VCaP (cell line): ENCODE data around the gene PDS5A.

Experiments used
- H3K27ac ChIP-seq: fragments of 450-650 bp; 2 replicates; pipeline ENCODE4 v1.5.1; 2017
- TF ChIP-seq, protein P1 (sequence below): fragments of 450-650 bp; conservative IDR thresholded peaks from 2 replicates; pipeline ENCODE4 v1.5.1; 2017; ENCODE audit warnings: mild to moderate bottlenecking, moderate library complexity

The PDS5A gene

DNA sequence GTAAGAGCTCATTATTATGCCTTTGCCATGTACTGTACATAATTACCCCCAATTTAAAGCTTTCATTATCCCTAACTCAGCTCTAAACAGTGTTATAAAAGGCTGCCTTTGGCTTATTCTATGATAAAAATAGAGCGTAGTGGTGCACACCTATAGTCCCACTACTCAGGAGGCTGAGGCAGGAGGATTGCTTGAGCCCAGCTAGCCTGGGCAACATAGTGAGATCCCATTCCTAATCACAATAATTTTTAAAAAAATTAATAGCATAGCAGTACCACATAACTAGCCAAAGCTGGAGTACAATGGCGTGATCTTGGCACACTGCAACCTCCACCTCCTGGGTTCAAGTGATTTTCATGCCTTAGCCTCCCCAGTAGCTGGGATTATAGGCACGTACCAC, 112.4 kb downstream of the PDS5A start:
- TF ChIP-seq, protein P1, sequence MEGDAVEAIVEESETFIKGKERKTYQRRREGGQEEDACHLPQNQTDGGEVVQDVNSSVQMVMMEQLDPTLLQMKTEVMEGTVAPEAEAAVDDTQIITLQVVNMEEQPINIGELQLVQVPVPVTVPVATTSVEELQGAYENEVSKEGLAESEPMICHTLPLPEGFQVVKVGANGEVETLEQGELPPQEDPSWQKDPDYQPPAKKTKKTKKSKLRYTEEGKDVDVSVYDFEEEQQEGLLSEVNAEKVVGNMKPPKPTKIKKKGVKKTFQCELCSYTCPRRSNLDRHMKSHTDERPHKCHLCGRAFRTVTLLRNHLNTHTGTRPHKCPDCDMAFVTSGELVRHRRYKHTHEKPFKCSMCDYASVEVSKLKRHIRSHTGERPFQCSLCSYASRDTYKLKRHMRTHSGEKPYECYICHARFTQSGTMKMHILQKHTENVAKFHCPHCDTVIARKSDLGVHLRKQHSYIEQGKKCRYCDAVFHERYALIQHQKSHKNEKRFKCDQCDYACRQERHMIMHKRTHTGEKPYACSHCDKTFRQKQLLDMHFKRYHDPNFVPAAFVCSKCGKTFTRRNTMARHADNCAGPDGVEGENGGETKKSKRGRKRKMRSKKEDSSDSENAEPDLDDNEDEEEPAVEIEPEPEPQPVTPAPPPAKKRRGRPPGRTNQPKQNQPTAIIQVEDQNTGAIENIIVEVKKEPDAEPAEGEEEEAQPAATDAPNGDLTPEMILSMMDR: no peak

DNA sequence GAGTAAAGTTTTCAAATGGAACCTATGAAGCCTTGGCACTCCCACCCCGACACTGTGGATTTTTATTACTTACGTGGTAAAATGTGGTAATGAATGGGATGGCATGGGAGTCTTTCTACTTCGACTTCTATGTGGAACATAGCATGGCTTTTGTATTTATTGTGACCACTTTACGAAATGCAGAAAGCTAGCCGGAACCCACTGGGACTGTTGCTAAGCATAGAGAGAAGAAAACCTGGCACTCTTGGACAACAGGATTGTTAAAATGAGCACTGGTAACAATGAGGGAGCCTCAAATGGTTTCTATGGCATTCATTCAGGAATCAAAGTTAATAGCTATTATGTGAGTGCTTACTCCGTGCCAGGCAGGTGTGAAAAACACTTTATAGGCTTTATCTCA, 113.3 kb downstream of the PDS5A start:
- TF ChIP-seq, protein P1: no peak
- no peak overlapping the region for H3K27ac ChIP-seq

More for the DNA sequence above, 112.4 kb downstream of the PDS5A start:
- no peak overlapping the region for H3K27ac ChIP-seq

DNA sequence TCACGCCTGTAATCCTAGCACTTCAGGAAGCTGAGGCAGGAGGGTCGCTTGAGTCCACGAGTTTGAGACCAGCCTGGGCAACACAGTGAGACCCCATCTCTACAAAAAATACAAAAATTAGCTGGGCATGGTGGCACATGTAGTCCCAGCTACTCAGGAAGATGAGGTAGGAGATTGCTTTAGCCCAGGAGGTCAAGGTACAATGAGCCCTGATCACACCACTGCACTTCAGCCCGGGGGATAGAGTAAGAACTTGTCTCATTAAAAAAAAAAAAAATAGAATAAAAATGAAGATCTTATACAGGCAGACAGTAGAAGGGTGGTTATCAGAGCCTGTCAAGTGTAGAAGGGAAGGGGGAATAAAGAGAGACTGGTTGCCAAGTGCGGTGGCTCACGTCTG, 116.9 kb downstream of the PDS5A start:
- TF ChIP-seq, protein P1: no peak
- H3K27ac ChIP-seq: no peak overlapping the region

DNA sequence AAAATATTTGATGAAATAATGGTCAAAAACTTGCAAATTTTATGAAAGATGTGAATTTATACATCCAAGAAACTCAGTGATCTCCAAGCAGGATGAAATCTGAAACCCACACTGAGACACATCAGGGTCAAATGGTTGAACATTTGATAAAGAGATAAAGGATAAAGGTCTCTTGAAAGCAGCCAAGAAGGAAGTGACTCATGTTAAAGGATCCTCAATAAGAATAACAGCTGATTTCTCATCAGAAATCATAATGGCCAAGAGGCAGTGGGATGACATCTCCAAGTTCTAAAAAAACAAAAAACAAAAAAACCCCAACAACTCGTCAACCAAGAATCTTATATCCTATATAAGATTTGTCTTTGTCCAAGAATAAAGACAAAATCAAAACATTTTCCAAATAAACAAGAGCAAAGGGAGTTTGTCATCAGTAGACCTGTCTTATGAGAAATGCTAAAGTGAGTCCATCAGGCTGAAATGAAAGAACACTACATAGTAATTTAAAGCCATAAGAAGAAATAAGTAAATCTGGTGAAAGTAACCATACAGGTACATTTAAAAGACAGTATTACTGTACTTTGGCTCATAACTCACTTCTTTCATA, 121.7 kb downstream of the PDS5A start:
- TF ChIP-seq, protein P1: no peak
- no peak overlapping the region for H3K27ac ChIP-seq

DNA sequence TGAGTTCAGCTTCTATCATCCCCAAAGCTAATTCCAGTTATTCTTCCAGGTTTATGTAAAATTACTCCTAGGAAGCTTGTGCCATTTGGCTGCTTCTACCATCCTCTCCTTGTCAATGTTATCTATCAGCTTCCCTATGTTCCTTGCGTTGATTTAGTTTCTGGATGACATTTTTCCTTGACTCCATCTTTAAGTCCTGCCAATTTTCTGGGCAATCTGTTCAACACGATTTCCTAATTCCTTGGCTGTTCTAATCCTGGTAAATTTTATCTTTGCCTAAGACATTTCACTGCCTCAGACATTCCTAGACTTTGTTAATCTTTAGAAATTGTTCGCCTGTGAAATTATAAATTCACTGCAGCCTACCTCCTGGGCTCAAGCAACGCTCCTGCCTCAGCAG, 125.1 kb downstream of the PDS5A start:
- no peak overlapping the region for H3K27ac ChIP-seq
- TF ChIP-seq, protein P1: no peak

DNA sequence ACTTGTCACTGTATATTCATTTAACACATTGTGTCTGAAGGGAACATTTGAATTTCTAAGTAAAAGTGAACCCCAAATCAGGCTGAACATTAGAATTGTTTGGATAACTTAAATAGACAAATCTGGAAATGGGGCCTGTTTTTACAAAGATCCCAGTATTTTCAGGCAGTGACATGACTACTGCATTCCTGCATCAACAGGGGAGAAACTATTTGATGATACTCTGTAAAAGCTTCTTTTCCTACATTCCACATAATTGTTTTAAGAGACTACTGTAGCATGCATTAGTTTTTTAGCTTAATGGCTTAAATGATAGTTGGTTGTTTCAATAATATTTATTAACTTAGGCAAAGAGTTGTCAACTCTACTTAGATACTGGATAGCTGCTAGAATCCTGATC, 127.0 kb downstream of the PDS5A start:
- no peak overlapping the region for H3K27ac ChIP-seq
- TF ChIP-seq, protein P1: no peak

DNA sequence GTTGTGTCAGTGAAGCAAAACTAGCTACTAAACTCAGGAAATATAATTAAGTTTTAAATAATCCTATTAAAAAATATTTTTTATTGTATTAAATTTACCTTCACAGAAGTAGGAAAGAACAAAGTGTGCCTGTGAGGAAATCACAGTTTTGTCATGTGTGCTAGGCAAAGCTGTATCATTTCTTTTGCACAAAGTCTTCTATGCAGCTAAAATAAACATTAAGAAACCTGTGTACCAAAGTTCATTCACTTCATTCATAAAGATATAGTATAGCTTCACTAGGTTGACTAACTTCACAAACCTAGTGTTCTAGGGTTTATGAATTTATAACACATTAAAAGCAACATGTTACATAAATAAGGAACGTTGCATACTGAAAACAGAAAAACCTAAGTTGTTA, 131.0 kb downstream of the PDS5A start:
- TF ChIP-seq, protein P1: no peak
- H3K27ac ChIP-seq: no peak overlapping the region
